Activated CD8-positive, alpha-beta memory T cell treated with anti-CD3 and anti-CD28 coated beads for 4 hours (primary cell): ENCODE data around the gene STK31.
"Not testable (repeated sequence)": the region's sequence is repeated elsewhere in the genome, so short reads cannot be mapped to it uniquely, and the experiment has no call there.

Experiments
- DNase-seq, 2 donors: peaks; one replicate each; pipeline ENCODE4 v3.0.0-alpha.2; 2020; ENCODE audit warnings: low read depth in 2 of 2

STK31 gene

DNA sequence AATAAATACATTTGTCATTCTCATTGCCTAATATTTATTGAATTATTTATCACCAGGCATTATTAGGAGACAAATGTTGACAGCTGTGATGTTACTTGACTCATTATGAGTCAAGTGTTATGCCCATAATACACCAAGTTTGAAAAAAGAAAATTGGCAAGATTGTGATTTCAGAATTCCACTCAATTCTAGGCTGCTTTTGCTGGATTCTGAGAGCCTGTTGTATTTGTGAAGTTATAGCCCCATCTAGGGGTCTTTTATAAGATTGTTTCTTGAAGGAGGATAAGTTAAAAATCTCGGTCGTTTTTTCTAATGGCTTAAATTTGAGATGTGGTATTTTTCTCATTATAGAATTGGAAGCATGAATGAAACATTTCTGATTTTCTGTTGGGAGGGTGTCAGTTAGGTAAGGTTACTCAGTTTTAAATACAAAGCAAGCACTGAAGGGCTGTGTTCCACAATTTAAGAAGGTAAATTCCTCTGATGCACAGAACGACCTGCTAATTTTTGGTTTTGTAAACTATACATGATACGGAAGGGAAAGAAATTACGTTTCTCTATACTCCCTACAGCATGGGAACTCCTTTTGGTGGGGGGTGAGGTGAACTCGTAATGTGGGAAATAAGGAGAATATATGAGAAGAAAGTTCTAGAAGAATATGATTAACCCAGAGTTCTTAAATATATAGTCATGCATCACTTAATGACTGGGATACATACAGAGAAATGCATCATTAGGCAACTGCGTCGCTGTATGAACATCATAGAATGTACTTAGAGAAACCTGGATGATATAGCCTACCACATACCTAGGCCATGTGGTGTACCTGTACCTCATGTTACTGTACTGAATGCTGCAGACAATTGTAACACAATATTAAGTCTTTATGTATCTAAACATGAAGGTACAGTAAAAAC lies 2.6 kb downstream of the STK31 start:
- no peak for DNase-seq

DNA sequence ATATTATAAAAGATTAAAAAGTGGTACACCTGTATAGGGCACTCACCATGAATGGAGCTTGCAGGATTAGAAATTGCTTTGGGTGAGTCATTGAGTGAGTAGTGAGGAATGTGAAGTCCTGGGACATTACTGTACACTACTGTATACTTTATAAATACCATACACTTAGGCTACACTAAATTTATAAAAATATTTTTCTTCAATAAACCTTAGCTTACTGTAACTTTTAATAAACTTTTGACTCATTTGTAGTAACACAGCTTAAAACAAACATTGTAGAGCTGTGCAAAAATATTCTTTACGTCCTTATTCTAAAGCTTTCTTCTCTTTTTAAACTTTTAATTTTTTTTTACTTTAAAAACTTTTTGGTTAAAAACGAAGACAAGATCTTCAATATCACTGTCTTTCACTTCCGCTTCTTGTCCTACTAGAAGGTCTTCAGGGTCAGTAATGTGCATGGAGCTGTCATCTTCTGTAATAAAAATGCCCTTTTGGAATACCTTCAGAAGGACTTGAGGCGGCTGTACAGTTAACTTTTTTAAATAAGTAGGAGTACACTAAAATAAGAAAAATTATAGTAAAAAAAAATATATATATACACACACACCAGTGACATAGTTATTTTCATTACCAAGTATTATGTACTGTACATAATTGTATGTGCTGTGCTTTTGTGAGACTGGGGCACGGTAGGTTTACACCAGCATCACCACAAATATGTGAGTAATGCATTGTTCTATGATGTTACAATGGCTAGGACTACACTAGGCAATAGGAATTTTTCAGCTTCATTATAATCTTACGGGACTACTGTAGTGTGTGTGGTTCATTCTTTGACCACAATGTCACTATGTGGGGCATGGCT lies 3.5 kb downstream of the STK31 start:
- DNase-seq = no peak

DNA sequence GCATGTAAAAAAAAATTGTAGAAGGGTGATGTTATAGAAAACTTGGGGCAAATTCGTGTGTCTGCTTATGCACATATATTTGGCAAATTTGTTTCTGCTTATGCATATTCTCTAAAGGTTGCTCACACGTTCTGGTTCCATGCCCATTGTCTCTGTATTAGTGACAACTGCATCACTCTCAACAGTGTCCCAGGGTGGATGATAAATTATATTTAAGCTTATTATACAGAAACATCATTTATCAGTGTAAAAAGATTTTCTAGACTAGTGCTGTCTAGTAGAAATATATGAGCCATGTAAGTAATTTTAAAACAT lies 4.1 kb downstream of the STK31 start:
- no peak for DNase-seq

DNA sequence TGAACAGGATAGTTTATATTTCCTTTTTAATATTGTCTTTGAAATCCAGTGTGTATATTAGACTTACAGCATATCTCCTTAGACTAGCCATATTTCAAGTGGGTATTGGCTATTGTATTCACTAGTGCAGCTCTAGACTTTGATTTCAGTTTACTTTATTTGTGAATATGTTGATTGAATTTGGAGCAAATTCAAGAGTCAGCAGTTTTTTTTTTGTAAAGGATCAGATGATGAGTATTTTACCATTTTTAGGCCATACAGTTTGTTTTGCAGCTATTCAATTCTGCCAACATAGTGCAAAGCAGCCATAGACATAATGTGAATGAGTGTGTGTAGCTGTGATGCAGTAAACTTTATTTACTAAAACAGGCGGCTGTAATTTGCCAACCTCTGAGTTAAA lies 4.6 kb downstream of the STK31 start:
- no peak for DNase-seq

DNA sequence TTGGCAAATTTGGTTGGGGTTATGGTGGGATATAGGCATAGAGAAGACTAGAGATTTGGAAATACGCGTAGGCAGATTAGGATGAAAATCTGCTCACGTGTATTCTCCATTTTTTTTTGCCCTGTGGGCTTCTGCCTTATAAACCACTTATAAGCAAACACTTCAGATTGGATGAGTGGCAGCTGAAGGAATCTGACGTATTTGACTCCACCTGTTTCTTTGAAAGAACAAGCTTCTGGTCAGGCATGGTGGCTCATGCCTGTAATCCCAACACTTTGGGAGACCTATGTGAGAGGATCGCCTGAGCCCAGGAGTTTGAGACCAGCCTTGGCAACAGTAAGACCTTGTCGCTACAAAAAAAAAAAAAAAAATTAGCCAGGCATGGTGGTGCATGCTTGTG lies 5.1 kb downstream of the STK31 start:
- no peak for DNase-seq

DNA sequence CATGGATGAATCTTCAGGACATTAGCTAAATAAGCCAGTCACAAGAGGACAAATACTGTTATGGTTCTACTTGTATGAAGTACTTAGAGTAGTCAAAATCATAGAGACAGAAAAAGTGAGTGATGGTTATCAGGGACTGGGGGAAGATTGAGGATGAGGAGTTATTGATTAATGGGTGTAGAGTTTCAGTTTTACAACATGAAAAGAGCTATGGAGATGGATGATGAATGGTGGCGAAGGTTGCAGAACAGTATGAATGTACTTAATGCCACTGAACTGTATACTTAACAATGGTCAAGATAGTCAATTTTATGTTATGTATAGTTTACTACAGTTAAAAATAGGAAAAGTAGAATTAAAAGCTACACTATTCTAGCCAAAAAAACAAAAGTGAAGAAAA lies 7.8 kb downstream of the STK31 start:
- DNase-seq = no peak

DNA sequence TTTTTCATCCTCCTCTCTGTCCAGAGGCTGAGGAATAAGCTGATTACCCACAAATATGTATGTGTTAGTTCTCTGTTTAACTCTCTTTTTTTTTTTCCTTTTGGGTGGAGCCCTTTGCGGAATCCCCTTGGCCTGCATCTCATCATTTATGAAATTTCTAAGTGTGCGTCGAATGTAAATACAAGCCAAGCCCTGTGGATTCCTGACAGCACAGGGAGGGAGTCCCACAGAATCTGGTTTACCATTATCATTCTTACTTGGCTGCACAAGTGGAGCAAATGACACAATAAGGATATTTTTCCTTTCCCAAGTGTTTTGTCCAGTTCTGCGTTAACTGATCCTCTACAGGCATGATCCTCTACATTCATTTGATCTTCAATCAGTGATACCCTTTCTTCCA lies 11.4 kb downstream of the STK31 start:
- no peak for DNase-seq

DNA sequence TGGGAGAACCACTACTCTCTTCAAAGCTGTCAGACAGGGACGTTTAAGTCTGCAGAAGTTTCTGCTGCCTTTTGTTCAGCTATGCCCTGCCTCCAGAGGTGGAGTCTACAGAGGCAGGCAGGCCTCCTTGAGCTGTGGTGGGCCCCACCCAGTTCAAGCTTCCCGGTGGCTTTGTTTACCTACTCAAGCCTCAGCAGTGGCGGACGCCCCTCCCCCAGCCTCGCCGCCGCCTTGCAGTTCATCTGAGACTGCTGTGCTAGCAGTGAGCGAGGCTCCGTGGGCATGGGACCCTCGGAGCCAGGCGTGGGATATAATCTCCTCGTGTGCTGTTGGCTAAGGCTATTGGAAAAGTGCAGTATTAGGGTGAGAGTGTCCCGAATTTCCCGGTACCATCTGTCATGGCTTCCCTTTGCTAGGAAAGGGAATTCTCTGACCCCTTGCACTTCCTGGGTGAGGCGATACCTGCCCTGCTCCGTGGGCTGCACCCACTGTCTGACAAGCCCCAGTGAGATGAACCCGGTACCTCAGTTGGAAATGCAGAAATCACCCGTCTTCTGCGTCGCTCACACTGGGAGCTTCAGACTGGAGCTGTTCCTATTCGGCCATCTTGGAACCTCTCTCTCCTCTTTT lies 12.7 kb downstream of the STK31 start:
- not testable (repeated sequence) for DNase-seq

DNA sequence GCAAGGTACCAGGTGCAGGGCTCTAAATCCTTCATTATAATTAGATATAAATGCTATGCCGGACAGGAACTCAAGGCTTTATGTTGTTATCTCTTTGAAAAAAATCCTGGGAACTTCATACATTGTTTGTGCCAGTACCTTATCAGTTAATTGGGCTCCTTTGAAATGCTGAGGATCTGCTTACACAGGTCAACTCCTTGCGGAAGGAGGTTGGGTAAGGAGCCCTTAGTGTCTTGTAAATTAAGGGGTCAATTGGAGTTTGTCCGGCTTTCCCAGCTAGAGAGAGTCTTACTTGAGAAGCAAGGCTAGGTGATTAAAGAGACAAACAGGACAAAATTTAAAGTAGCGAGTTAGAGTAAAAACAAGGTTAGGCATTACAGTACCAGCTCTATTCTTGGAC lies 14.1 kb downstream of the STK31 start:
- DNase-seq = not testable (repeated sequence)

DNA sequence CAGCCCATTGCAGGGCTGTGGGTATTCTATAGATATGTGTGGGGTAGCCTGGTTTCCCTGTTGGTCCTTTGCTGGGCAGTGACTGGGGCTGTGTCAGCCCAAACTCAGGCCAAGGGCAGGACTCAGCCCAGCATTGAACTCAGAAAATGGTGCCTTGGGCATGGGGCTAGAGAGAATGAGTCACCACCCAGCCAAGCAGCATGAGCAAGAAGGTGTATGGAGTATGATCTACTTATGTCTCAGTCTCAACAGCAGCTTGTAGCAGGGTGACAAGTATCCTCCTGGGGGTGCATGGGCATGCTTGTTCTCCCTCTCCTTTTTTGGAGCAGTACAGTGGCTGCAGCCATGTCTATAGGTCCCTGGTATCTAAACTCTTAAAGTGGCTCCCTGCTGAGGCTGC lies 32.0 kb downstream of the STK31 start:
- DNase-seq = no peak

DNA sequence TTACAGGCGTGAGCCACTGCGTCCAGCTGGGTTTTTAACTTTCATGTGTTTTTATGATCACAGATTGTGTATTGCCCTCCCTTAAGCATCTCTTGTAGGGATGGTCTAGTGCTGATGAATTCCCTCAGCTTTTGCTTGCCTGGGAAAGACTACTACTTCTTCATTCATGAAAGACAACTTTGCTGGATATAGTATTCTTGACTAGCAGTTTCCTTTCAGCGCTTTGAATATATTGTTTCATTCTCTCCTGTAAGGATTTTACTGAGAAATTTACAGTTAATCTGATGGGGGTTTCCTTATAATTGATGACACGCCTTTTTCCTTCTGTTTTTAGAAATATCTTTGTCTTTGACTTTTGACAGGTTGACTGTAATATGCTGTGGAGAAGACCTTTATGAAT lies 33.2 kb downstream of the STK31 start:
- DNase-seq = no peak

DNA sequence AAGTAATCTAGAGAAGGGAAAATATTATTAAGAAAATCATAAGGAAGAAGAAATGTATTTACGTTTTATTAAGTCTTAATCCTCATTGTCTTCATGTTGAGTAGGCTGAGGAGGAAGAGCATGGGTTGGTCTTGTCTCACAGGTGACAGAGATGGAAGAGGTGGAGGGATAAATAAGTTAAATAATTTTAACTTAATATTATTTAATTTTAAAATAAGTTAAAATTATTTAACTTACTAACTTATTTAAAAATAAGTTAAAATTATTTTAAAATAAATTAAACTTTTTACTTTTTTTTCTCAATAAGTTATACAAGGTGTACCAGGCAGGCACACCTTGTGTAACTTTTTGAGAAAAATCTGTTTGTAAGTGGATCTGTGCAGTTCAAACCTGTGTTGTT lies 36.6 kb downstream of the STK31 start:
- no peak for DNase-seq

DNA sequence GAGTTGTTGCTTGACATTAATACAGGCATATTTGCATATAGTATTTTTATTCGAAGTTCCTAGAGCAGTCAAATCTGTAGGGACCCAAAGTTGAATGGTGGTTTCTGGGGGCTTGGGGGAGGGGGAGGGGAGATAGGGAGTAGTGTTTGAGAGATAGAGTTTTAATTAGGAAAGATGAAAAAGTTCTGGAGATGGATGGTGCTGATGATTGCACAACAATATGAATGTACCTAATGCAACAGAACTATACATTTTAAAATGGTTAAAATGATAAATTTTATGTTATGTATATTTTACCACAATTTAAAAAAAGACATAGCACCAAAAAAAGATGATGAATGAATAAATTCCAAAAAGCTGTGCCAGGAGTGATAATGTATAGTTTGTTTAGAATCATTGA lies 41.8 kb downstream of the STK31 start:
- DNase-seq = no peak

DNA sequence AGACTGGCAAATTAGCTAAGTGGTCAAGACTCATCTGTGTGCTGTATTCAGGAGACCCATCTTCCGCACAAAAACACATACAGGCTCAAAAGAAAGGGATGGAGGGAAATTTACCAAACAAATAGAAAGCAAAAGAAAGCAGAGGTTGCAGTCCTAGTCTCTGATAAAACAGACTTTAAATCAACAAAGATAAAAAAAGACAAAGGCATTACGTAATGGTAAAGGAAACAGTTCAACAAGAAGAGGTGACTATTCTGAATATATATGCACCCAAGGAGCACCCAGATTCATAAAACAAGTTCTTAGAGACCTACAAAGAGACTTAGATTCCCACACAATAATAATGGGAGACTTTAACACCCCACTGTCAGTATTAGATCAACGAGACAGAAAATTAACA lies 48.8 kb downstream of the STK31 start:
- DNase-seq = not testable (repeated sequence)

DNA sequence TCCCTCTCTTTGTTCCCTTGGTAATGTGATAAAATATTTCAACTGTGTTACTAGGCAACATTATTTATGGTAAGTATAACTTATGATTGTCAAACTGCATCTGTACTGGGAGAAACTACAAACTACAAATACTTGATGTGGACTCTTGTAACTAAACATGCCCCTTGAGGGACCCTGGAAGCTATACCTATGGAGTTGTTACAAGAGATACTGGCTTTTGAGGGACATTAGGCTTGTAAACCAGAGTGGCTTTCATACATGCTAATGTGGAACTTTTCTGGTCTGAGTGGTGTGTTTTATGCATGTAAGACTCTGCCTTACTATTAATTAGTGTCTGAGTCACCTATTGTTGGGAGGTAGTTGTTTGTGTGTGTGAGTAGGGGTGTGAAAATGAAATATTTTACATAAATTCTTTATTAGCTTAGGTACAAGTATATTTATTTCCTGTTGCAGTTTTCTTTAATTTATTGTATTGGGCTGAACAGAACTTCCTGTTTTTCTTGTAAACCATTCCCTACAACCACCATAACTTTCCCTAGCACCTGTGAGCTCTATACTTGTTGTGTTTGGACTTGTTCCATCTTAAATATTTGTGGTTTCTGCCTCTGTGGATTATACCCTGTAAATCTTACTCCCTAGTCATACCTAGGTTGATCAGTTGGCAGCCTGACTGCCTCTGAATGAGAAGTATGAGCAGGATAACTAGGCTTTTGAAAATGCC lies 49.8 kb downstream of the STK31 start:
- DNase-seq = no peak

DNA sequence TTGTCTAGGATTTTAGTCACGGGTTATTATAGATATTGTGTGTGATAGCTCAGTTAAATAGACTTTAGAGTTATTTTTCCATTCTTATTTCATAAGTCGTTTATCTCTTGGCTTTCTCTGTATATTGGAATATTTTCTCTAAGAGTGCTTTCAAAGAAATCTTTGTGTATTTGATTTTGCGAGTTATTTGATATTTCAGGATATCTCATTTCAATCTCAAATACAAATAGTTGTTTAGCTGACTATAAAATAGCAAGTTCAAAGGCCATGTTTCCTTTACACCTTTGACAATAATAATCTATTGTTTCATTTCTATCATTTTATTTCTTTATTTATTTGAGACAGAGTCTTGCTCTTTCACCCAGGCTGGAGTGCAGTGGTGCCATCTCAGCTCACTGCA lies 55.9 kb downstream of the STK31 start:
- DNase-seq = no peak

DNA sequence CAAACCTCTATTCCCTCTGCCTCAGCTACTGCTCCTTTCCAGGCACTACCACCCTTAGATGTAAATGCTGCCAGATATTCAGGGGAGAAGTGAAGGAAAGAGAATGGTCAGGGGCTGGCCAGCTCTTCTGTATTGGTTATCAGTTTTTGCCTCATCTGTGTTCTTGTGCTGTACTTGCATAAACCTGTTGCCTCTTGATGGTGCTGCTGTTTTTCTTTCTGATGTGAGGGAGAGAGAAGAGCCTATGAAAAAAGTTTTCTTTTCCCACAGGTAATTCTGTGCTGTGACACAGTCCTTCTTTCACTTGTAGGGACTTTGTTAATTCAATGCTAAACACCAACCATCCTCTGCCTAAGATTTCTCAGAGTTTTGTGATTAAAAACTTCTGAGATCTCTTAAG lies 57.5 kb downstream of the STK31 start:
- no peak for DNase-seq

DNA sequence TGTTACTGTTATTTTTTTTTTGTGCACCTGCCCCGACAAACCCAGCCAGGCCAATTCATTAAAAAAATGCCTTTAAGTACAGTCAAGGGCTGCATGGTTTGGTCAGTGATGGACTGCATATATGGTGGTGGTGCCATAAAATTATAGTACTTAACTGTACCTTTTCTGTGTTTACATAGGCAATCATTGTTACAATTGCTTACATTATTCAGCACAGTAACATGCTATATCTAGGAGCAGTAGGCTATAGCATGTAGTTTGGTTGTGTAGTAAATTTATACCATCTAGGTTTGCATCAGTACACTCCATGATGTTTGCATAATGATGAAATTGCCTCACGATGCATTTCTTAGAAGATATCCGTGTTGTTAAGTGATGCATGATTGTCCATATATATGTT lies 58.0 kb downstream of the STK31 start:
- no peak for DNase-seq

DNA sequence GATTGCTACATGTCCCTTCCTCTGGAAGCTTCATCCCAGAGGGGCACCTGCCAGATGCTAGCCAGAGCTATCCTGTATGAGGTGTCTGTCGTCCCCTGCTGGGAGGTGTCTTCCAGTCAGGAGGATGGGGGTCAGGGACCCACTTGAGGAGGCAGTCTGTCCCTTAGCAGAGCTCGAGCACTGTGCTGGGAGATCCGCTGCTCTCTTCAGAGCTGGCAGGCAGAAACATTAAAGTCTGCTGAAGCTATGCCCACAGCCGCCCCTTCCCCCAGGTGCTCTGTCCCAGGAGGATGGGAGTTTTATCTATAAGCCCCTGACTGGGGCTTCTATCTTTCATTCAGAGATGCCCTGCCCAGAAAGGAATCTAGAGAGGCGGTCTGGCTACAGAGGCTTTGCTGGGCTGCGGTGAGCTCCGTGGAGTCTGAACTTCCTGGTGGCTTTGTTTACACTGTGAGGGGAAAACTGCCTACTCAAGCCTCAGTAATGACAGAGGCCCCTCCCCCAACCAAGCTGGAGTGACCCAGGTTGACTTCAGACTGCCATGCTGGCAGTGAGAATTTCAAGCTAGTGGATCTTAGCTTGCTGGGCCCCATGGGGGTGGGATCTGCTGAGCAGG lies 69.3 kb downstream of the STK31 start:
- DNase-seq = not testable (repeated sequence)

DNA sequence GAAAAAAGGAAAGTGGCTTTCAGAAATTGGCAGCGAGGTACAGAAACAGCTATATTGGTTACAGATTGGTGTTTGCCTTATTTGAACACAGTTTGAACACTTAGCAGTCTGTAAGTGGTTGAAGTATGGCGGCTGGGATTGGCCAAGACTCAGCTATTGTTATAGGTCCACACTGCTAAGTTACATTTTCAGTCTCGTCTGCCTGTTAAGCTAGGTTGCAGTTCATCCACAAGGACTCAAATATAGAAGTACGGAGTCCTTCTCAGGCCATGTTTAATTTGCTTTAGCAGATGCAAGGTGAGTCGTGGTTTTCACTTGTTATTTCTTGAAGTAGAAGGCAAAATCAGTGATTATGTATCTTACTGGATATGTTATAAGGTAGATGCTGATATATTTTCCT lies 73.1 kb downstream of the STK31 start:
- DNase-seq = no peak

DNA sequence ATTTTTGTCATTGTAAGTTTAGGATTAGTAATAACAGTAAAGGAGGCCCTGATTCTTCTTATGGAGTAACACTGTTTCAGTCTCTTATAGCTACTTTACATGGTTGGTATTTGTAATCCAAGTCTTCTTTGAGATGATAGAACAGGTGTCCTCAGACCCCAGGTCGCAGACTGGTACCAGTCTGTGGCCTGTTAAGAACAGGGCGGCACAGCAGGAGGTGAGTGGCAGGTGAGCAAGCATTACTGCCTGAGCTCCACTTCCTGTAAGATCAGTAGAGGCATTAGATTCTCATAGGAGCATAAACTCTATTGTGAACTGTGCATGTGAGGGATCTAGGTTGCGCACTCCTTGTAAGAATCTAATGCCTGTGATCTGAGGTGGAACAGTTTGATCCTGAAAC lies 77.3 kb downstream of the STK31 start:
- DNase-seq = no peak

DNA sequence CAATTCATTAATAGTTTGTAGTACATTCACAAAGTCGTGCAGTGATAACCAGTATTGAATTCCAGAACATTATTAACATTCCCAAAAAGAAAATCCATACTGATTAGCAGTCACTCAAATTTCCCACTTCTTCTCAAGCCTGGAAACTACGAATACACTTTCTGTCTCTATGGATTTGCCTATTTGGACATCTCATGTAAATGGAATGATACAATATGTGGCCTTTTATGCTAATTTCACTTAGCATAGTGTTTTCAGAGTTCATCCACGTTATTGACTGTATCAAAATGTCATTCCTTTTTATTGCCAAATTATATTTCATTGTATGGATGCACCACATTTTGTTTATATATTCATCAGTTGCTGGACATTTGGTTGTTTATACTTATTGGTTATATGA lies 78.8 kb downstream of the STK31 start:
- no peak for DNase-seq
